HEK293 (cell line): Measurements from ENCODE around the gene DCAF6.

ENCODE experiments used
- CTCF ChIA-PET: fragments of 350-600 bp; formaldehyde crosslinking; extraction: SDS; loops from one replicate; lab custom pipeline; 2021; ENCODE audit warnings: antibody characterized with exemption; lab: Yijun Ruan, JAX
- POLR2A ChIA-PET: fragments of 300-600 bp; formaldehyde crosslinking; extraction: SDS; loops from one replicate; lab custom pipeline; 2020; ENCODE audit warnings: antibody characterized with exemption, inconsistent platforms; lab: Yijun Ruan, JAX
- H3K27ac ChIP-seq: fragments of 200-500 bp; sonication (Bioruptor generic); 2 replicates; pipeline ENCODE4 v1.5.1; 2014; ENCODE audit warnings: low read depth, low read length, control low read depth, inconsistent platforms; ENCODE audit errors: extremely low read depth
- H3K36me3 ChIP-seq, 2 experiments: fragments of 200-500 bp in 1 of 2; sonication (Bioruptor generic) in 1 of 2; 1 replicate in 1 of 2; 2 replicates in 1 of 2; pipeline ENCODE4 v1.5.1; 2014 to 2017; ENCODE audit warnings: inconsistent platforms in 2 of 2, low read length in 2 of 2; ENCODE audit not compliant: control insufficient read depth in 2 of 2, insufficient read depth in 1 of 2
- H3K4me1 ChIP-seq: fragments of 200-500 bp; sonication (Bioruptor generic); 2 replicates; pipeline ENCODE4 v1.5.1; 2014; ENCODE audit warnings: mild to moderate bottlenecking, low read length, inconsistent platforms; ENCODE audit not compliant: control insufficient read depth, insufficient read depth
- H3K4me3 ChIP-seq: 2 replicates; pipeline ENCODE4 v1.5.1; 2011; ENCODE audit warnings: low read depth, mild to moderate bottlenecking, control low read depth, low read length, moderate library complexity
- H3K9me3 ChIP-seq: fragments of 200-500 bp; sonication (Bioruptor generic); 2 replicates; pipeline ENCODE4 v1.5.1; 2014; ENCODE audit warnings: low read depth, low read length, inconsistent platforms; ENCODE audit not compliant: control insufficient read depth, insufficient read depth
- KLF10 ChIP-seq: fragments of 450-650 bp; IDR thresholded peaks from 2 replicates; pipeline ENCODE4 v1.5.1; 2018; ENCODE audit warnings: missing biosample characterization, mild to moderate bottlenecking, missing genetic modification characterization
- KLF9 ChIP-seq: fragments of 450-650 bp; formaldehyde crosslinking; IDR thresholded peaks from 2 replicates; pipeline ENCODE4 v1.5.1; 2016; ENCODE audit warnings: missing biosample characterization, missing genetic modification characterization, low read depth
- OVOL3 ChIP-seq: fragments of 450-650 bp; formaldehyde crosslinking; IDR thresholded peaks from 2 replicates; pipeline ENCODE4 v1.5.1; 2016; ENCODE audit warnings: missing biosample characterization, missing genetic modification characterization
- SCRT1 ChIP-seq: fragments of 450-650 bp; formaldehyde crosslinking; IDR thresholded peaks from 2 replicates; pipeline ENCODE4 v1.5.1; 2016; ENCODE audit warnings: missing biosample characterization, missing genetic modification characterization, borderline replicate concordance
- SP2 ChIP-seq: fragments of 450-650 bp; formaldehyde crosslinking; IDR thresholded peaks from 2 replicates; pipeline ENCODE4 v1.5.1; 2016; ENCODE audit warnings: missing biosample characterization, missing genetic modification characterization
- ZBTB7A ChIP-seq: fragments of 450-650 bp; formaldehyde crosslinking; IDR thresholded peaks from 2 replicates; pipeline ENCODE4 v1.5.1; 2016; ENCODE audit warnings: low read depth, missing biosample characterization, missing genetic modification characterization
- ZFP3 ChIP-seq: fragments of 450-650 bp; formaldehyde crosslinking; IDR thresholded peaks from 2 replicates; pipeline ENCODE4 v1.5.1; 2016; ENCODE audit warnings: low read depth, missing biosample characterization, missing genetic modification characterization
- ZNF10 ChIP-seq: fragments of 450-650 bp; formaldehyde crosslinking; IDR thresholded peaks from 2 replicates; pipeline ENCODE4 v1.5.1; 2017; ENCODE audit warnings: missing biosample characterization, missing genetic modification characterization
- ZNF132 ChIP-seq: fragments of 450-650 bp; formaldehyde crosslinking; IDR thresholded peaks from 2 replicates; pipeline ENCODE4 v1.5.1; 2017; ENCODE audit warnings: missing biosample characterization, missing genetic modification characterization, borderline replicate concordance
- ZNF394 ChIP-seq: fragments of 450-650 bp; formaldehyde crosslinking; IDR thresholded peaks from 2 replicates; pipeline ENCODE4 v1.5.1; 2016; ENCODE audit warnings: missing biosample characterization, missing genetic modification characterization, mild to moderate bottlenecking, moderate library complexity, borderline replicate concordance
- ZNF558 ChIP-seq: fragments of 450-650 bp; formaldehyde crosslinking; IDR thresholded peaks from 2 replicates; pipeline ENCODE4 v1.5.1; 2016; ENCODE audit warnings: missing biosample characterization, missing genetic modification characterization
- ZNF560 ChIP-seq: fragments of 450-650 bp; formaldehyde crosslinking; IDR thresholded peaks from 2 replicates; pipeline ENCODE4 v1.5.1; 2017; ENCODE audit warnings: missing biosample characterization, missing genetic modification characterization, borderline replicate concordance
- ZNF629 ChIP-seq: fragments of 450-650 bp; formaldehyde crosslinking; IDR thresholded peaks from 2 replicates; pipeline ENCODE4 v1.5.1; 2017; ENCODE audit warnings: missing biosample characterization, missing genetic modification characterization
- ZNF658 ChIP-seq: fragments of 450-650 bp; formaldehyde crosslinking; IDR thresholded peaks from 2 replicates; pipeline ENCODE4; 2016; ENCODE audit warnings: missing biosample characterization, missing genetic modification characterization
- ZNF664 ChIP-seq: fragments of 450-650 bp; formaldehyde crosslinking; IDR thresholded peaks from 2 replicates; pipeline ENCODE4 v1.5.1; 2016; ENCODE audit warnings: missing biosample characterization, missing genetic modification characterization
- ZNF777 ChIP-seq: fragments of 450-650 bp; formaldehyde crosslinking; IDR thresholded peaks from 2 replicates; pipeline ENCODE4 v1.5.1; 2017; ENCODE audit warnings: missing biosample characterization, missing genetic modification characterization, borderline replicate concordance
- ZSCAN30 ChIP-seq: fragments of 450-650 bp; IDR thresholded peaks from 2 replicates; pipeline ENCODE4 v1.5.1; 2018; ENCODE audit warnings: missing biosample characterization, mild to moderate bottlenecking, missing genetic modification characterization, moderate library complexity
- TF ChIP-seq, protein P1 (sequence below): fragments of 450-650 bp; formaldehyde crosslinking; IDR thresholded peaks from 2 replicates; pipeline ENCODE4 v1.5.1; 2016; ENCODE audit warnings: missing biosample characterization, missing genetic modification characterization
- TF ChIP-seq, protein P2 (sequence below): fragments of 450-650 bp; formaldehyde crosslinking; IDR thresholded peaks from 2 replicates; pipeline ENCODE4 v1.5.1; 2016; ENCODE audit warnings: missing biosample characterization, missing genetic modification characterization, borderline replicate concordance
- TF ChIP-seq, protein P3 (sequence below): fragments of 450-650 bp; formaldehyde crosslinking; IDR thresholded peaks from 2 replicates; pipeline ENCODE4 v1.5.1; 2017; ENCODE audit warnings: missing biosample characterization, missing genetic modification characterization
- TF ChIP-seq, protein P4 (sequence below): fragments of 450-650 bp; formaldehyde crosslinking; IDR thresholded peaks from 2 replicates; pipeline ENCODE4 v1.5.1; 2016; ENCODE audit warnings: missing biosample characterization, missing genetic modification characterization
- TF ChIP-seq, protein P5 (sequence below): fragments of 450-650 bp; formaldehyde crosslinking; IDR thresholded peaks from 2 replicates; pipeline ENCODE4 v1.5.1; 2016; ENCODE audit warnings: missing biosample characterization, missing genetic modification characterization
- TF ChIP-seq, protein P6 (sequence below): fragments of 450-650 bp; formaldehyde crosslinking; IDR thresholded peaks from 2 replicates; pipeline ENCODE4 v1.5.1; 2016; ENCODE audit warnings: missing biosample characterization, missing genetic modification characterization, borderline replicate concordance

Gene DCAF6

DNA sequence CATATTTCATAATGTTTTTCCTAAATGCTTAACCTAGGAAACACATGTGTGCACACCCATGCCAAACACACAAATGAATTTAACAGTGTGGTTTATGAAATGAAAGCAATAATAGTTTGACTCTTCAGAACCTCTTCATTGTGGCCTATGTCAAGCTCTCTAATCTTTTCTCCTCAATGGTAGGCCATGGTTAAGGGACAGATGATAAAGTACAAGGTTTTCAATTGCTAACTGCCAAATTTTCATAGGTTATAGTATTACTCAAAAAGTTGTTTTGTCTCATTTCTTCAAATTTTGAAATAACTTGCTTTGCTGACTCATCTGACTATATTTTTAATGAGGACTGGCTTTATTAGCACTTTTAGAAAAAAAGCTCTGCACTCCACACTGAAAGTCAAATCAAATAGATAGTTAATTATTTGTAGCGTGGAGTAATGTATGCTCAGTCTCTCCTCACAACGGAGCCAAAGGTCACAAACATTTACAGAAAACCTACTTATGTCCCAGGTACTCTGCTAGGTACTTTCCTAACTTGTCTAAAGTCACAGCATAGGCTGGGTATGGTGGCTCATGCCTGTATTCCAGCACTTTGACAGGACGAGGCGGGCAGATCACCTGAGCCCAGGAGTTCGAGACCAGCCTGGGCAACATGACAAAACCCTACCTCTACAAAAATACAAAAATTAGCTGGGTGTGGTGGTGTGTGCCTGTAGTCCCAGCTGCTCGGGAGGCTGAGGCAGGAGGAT is 19.5 kb upstream of the DCAF6 start:
- Histone ChIP-seq H3K4me1 (no peaks in the 10 kb centered on the region), H3K9me3 (no peaks in the 10 kb centered on the region), H3K36me3 (peaks cover 3 to 27% of the 10 kb centered on the region in 2 experiments; a peak in 2 of 3 replicates), H3K4me3 (no peak overlapping the region), H3K27ac (no peak overlapping the region)
- TF ChIP-seq KLF9 (tag by site-specific recombination) (no peak), ZNF664 (no peak), ZNF394 (tag by site-specific recombination) (no peak), ZNF558 (tag by site-specific recombination) (no peak), ZNF777 (tag by site-specific recombination) (no peak), ZBTB7A (tag by site-specific recombination) (no peak), SP2 (no peak), ZFP3 (tag by site-specific recombination) (no peak), ZSCAN30 (tag by site-specific recombination) (no peak)
- TF ChIP-seq, protein P1, sequence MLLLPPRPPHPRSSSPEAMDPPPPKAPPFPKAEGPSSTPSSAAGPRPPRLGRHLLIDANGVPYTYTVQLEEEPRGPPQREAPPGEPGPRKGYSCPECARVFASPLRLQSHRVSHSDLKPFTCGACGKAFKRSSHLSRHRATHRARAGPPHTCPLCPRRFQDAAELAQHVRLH (tag by site-specific recombination) = no peak
- TF ChIP-seq, protein P2, sequence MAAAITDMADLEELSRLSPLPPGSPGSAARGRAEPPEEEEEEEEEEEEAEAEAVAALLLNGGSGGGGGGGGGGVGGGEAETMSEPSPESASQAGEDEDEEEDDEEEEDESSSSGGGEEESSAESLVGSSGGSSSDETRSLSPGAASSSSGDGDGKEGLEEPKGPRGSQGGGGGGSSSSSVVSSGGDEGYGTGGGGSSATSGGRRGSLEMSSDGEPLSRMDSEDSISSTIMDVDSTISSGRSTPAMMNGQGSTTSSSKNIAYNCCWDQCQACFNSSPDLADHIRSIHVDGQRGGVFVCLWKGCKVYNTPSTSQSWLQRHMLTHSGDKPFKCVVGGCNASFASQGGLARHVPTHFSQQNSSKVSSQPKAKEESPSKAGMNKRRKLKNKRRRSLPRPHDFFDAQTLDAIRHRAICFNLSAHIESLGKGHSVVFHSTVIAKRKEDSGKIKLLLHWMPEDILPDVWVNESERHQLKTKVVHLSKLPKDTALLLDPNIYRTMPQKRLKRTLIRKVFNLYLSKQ (tag by site-specific recombination) = no peak
- TF ChIP-seq, protein P3, sequence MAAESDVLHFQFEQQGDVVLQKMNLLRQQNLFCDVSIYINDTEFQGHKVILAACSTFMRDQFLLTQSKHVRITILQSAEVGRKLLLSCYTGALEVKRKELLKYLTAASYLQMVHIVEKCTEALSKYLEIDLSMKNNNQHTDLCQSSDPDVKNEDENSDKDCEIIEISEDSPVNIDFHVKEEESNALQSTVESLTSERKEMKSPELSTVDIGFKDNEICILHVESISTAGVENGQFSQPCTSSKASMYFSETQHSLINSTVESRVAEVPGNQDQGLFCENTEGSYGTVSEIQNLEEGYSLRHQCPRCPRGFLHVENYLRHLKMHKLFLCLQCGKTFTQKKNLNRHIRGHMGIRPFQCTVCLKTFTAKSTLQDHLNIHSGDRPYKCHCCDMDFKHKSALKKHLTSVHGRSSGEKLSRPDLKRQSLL (tag by site-specific recombination) = no peak
- TF ChIP-seq, protein P4, sequence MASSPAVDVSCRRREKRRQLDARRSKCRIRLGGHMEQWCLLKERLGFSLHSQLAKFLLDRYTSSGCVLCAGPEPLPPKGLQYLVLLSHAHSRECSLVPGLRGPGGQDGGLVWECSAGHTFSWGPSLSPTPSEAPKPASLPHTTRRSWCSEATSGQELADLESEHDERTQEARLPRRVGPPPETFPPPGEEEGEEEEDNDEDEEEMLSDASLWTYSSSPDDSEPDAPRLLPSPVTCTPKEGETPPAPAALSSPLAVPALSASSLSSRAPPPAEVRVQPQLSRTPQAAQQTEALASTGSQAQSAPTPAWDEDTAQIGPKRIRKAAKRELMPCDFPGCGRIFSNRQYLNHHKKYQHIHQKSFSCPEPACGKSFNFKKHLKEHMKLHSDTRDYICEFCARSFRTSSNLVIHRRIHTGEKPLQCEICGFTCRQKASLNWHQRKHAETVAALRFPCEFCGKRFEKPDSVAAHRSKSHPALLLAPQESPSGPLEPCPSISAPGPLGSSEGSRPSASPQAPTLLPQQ = no peak
- TF ChIP-seq, protein P5, sequence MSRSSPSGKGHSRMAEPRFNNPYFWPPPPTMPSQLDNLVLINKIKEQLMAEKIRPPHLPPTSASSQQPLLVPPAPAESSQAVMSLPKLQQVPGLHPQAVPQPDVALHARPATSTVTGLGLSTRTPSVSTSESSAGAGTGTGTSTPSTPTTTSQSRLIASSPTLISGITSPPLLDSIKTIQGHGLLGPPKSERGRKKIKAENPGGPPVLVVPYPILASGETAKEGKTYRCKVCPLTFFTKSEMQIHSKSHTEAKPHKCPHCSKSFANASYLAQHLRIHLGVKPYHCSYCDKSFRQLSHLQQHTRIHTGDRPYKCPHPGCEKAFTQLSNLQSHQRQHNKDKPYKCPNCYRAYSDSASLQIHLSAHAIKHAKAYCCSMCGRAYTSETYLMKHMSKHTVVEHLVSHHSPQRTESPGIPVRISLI (tag by site-specific recombination) = no peak
- POLR2A ChIA-PET = no interaction called here
- CTCF ChIA-PET = no interaction called here

DNA sequence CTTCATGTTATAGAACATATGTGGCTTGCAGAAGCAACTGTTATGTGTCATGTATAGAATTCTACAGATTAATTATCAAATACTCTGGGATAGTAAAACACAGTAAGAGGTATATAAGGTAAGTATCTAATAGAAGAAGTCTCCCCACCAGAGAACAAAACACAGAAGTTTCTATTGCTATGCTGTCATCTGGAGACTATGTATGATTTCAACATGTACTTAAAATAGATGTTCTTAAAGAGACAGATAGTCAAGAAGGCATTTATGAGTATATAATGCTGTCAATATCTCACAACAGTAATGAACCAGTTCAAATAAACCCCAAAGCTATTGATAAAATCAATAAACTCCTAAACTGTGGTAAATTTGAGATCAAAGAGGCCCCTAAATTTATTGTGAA is 14.5 kb upstream of the DCAF6 start:
- POLR2A ChIA-PET = interaction anchor here (1.5 kb wide), 2 partner anchors 12 to 14 kb away, joined by 3 to 7 read pairs; partner anchors contain the start of gene DCAF6
- TF ChIP-seq, protein P6, sequence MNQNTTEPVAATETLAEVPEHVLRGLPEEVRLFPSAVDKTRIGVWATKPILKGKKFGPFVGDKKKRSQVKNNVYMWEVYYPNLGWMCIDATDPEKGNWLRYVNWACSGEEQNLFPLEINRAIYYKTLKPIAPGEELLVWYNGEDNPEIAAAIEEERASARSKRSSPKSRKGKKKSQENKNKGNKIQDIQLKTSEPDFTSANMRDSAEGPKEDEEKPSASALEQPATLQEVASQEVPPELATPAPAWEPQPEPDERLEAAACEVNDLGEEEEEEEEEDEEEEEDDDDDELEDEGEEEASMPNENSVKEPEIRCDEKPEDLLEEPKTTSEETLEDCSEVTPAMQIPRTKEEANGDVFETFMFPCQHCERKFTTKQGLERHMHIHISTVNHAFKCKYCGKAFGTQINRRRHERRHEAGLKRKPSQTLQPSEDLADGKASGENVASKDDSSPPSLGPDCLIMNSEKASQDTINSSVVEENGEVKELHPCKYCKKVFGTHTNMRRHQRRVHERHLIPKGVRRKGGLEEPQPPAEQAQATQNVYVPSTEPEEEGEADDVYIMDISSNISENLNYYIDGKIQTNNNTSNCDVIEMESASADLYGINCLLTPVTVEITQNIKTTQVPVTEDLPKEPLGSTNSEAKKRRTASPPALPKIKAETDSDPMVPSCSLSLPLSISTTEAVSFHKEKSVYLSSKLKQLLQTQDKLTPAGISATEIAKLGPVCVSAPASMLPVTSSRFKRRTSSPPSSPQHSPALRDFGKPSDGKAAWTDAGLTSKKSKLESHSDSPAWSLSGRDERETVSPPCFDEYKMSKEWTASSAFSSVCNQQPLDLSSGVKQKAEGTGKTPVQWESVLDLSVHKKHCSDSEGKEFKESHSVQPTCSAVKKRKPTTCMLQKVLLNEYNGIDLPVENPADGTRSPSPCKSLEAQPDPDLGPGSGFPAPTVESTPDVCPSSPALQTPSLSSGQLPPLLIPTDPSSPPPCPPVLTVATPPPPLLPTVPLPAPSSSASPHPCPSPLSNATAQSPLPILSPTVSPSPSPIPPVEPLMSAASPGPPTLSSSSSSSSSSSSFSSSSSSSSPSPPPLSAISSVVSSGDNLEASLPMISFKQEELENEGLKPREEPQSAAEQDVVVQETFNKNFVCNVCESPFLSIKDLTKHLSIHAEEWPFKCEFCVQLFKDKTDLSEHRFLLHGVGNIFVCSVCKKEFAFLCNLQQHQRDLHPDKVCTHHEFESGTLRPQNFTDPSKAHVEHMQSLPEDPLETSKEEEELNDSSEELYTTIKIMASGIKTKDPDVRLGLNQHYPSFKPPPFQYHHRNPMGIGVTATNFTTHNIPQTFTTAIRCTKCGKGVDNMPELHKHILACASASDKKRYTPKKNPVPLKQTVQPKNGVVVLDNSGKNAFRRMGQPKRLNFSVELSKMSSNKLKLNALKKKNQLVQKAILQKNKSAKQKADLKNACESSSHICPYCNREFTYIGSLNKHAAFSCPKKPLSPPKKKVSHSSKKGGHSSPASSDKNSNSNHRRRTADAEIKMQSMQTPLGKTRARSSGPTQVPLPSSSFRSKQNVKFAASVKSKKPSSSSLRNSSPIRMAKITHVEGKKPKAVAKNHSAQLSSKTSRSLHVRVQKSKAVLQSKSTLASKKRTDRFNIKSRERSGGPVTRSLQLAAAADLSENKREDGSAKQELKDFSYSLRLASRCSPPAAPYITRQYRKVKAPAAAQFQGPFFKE (tag by site-specific recombination) = no peak
- TF ChIP-seq SCRT1 (tag by site-specific recombination) = no peak
- TF ChIP-seq ZNF10 (tag by site-specific recombination) = no peak
- TF ChIP-seq OVOL3 (tag by site-specific recombination) = no peak
- no peak for TF ChIP-seq ZNF560 (tag by site-specific recombination)
- no peak for TF ChIP-seq KLF10 (tag by site-specific recombination)
- no peak for TF ChIP-seq ZNF629
- TF ChIP-seq ZNF132 (tag by site-specific recombination) = no peak
- no peak for TF ChIP-seq ZNF658

More for the DNA sequence above, 14.5 kb upstream of the DCAF6 start:
- CTCF ChIA-PET = interaction anchor here (0.7 to 1.1 kb wide), 2 partner anchors 161 to 864 kb away, joined by 3 to 7 read pairs; no protein-coding TSS in a partner anchor
- Histone ChIP-seq H3K4me1 (peaks cover 9% of the 10 kb centered on the region), H3K4me3 (no peak overlapping the region), H3K9me3 (no peaks in the 10 kb centered on the region), H3K27ac (no peak overlapping the region), H3K36me3 (peaks cover 3 to 11% of the 10 kb centered on the region in 2 experiments; a peak in 2 of 3 replicates)
